GM13977 (cell line): ENCODE measurements around the gene CACNA1B.

ENCODE experiments used
- DNase-seq: peaks from one replicate; pipeline ENCODE4 v3.0.0; 2012; ENCODE audit warnings: low spot score
- CTCF ChIP-seq: IDR thresholded peaks from 2 replicates; pipeline ENCODE4 v1.5.1; 2012; ENCODE audit warnings: mild to moderate bottlenecking, control low read depth; ENCODE audit not compliant: insufficient read depth; ENCODE audit errors: extremely low read depth, missing control alignments
- in situ Hi-C: fragments of 300-500 bp; cut with MboI; formaldehyde crosslinking; loops from one replicate; pipeline ENCODE4 v1.12.0; 2022; ENCODE audit warnings: low sequenced_read_pairs, low pct_unique_long_range_greater_than_20kb, mixed read lengths, inconsistent platforms; ENCODE audit not compliant: unreplicated experiment

CACNA1B gene

DNA sequence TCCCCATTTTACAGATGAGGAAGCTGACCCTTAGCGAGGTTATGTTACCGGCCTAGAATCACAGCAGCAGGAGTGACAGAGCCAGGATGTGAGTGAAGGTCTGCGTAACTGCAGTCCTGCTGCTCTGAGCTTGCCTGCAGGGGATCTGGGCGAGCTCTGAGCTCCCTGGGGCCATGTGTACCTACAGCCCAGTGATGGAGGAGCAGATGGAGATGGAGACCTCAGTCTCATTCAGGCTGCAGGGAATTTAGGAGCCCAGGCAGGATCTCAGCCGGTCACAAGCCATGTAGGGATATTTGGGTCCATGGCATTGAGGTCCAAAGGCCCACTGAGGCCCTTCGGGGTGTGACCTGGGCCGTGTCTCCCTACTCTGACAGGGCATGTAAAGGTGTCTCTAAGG is 170.6 kb downstream of the CACNA1B start:
- DNase-seq: no peak
- no peak for TF ChIP-seq CTCF
- in situ Hi-C loops: no loop called here

GRCh38 chr9:138049085-138049778 is 171.7 kb downstream of the CACNA1B start:
- in situ Hi-C loops: no loop called here
- DNase-seq: no peak
- TF ChIP-seq CTCF: no peak

GRCh38 chr9:138049779-138050471 is 172.3 kb downstream of the CACNA1B start:
- no peak for TF ChIP-seq CTCF
- DNase-seq: no peak
- in situ Hi-C loops: no loop called here

DNA sequence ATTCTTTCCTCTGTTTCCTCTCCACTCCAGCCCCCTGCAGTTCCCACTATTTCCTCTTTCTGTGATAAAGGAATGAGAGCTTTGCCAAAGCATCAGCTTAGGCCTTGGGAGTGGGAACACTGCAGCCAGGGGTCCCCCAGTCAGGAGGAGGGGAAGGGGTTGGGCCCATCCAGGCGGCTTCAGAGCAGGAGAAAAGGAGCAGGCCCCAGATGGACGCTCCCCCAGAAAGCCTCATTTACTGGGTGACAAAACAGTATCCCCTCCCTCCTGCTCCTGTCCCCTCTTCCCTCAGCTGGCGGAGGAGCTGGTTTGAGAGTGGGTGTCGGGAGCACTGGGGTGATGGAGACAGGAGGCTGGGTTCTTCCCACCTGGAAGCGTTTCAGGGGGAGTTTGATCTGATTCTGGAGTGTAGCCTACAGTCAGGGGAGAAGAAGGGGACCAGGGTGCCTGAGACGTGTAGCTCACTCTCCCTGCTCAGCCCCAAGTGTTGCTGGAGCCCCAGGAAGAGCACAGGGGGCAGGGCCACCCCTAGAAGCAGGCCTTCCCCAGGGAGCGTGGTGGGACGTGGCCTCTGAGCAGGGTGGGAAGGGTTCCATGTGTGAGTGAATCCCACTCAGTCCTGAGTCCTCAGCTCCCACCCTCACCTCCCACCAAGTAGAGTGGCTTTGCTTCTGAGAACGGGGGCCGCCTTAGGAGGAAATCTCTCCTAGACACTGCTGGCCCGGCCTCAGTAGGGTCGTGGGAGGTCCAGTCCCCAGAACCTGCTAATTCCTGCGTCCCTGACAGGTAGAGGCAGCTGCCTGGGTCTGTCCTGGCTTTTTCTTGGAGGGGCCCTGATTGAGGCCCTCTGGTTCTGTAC is 173.1 kb downstream of the CACNA1B start:
- no peak for TF ChIP-seq CTCF
- in situ Hi-C loops: no loop called here

GRCh38 chr9:138051586-138052321 is 174.2 kb downstream of the CACNA1B start:
- TF ChIP-seq CTCF: no peak
- no peak for DNase-seq
- in situ Hi-C loops: no loop called here

More for the DNA sequence above, 173.1 kb downstream of the CACNA1B start:
- DNase-seq: no peak

DNA sequence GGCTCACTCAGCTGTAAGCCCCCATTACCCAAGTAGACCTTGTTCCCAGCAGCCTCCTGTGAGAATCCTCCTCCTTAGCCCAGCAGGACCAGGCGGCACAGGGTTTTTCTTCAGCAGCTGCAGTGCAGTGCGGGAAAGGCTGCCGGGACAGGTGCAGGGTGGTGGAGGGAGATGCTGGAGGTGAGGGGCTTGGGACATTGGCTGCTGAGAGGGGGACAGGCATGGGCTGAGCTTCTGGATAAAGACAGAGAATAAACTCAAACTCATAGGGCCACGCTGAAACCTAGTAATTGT is 174.7 kb downstream of the CACNA1B start:
- DNase-seq: no peak
- in situ Hi-C loops: no loop called here
- TF ChIP-seq CTCF: no peak
